Upper lobe of left lung (tissue), 6 donors: Measurements from ENCODE around the gene RAN. TPM values are rescaled to one million over a fixed set of nuclear protein-coding genes. Genes with fewer than 3 reads are reported as not detected.
"Not testable (repeated sequence)": the region's sequence is repeated elsewhere in the genome, so short reads cannot be mapped to it uniquely, and the experiment has no call there.

Experiments used
- ATAC-seq, 2 donors: fragments of 200-7000 bp; cut with Tn5 transposase; one replicate each; pipeline ENCODE4 v1.9.1; 2022; ENCODE audit warnings: mild to moderate bottlenecking in 2 of 2, moderate library complexity in 2 of 2; ENCODE audit not compliant: low FRiP score in 2 of 2
- DNase-seq, 2 donors: peaks; one replicate each; pipeline ENCODE4 v3.0.0-alpha.2; 2019 to 2020
- H3K27ac ChIP-seq, 4 donors: fragments of 200-600 bp; sonication (generic); one replicate each; pipeline ENCODE4 v1.5.1; 2016 to 2019
- H3K27me3 ChIP-seq, 4 donors: fragments of 200-600 bp; sonication (generic); one replicate each; pipeline ENCODE4 v1.5.1; 2017 to 2019
- H3K36me3 ChIP-seq, 4 donors: fragments of 200-600 bp; sonication (generic); one replicate each; pipeline ENCODE4 v1.5.1; 2016 to 2019
- H3K4me1 ChIP-seq, 4 donors: fragments of 200-600 bp; sonication (generic); one replicate each; pipeline ENCODE4 v1.5.1; 2018 to 2019
- H3K4me3 ChIP-seq, 4 donors: fragments of 200-600 bp; sonication (generic); one replicate each; pipeline ENCODE4 v1.5.1; 2017 to 2019; ENCODE audit warnings: mild to moderate bottlenecking in 2 of 4, moderate library complexity in 1 of 4
- H3K9me3 ChIP-seq, 4 donors: fragments of 200-600 bp; sonication (generic); one replicate each; pipeline ENCODE4 v1.5.1; 2018 to 2019
- CTCF ChIP-seq, 6 experiments: fragments of 450-650 bp in 4 of 6; fragments of 200-600 bp in 2 of 6; sonication (generic) in 2 of 6; IDR thresholded peaks; one replicate each; pipeline ENCODE4 v1.5.1; 2016 to 2019; ENCODE audit warnings: antibody characterized with exemption in 6 of 6
- EP300 ChIP-seq, 4 donors: sonication (generic); formaldehyde crosslinking; IDR thresholded peaks; one replicate each; pipeline ENCODE4 v1.5.1; 2017; ENCODE audit warnings: antibody characterized with exemption in 4 of 4, control low read depth in 2 of 4
- POLR2A ChIP-seq, 4 donors: fragments of 450-650 bp; IDR thresholded peaks; one replicate each; pipeline ENCODE4 v1.5.1; 2016 to 2017; ENCODE audit warnings: antibody characterized with exemption in 4 of 4, mild to moderate bottlenecking in 2 of 4
- POLR2AphosphoS5 ChIP-seq, 2 donors: sonication (generic); formaldehyde crosslinking; IDR thresholded peaks; one replicate each; pipeline ENCODE4 v1.5.1; 2017; ENCODE audit warnings: antibody characterized with exemption in 2 of 2
- WGBS, 2 donors: methylation state at CpG; one replicate each; pipeline ENCODE4 v1.1.5; 2017 to 2018; 5-methylcytosine and 5-hydroxymethylcytosine counted together
- total RNA-seq, 6 donors: library from RNA; depleted of rRNA in 4 of 6; stranded (reverse); fragments of >200 nt in 4 of 6; gene quantifications; one replicate each; pipeline versions ENCODE4 v1.1.0 to v1.2.1, GENCODE V29; 2016 to 2021
- donor health status: DM: no; HTN: no; CAD: no; lungs with moderate emphysema.
- donor health status: DM: no; HTN: yes; CAD: no; lungs with severe emphysema.

Gene RAN
- total RNA-seq, 6 donors from 2014 or later, result 75.4 to 406 (median 188) TPM

GRCh38 chr12:130859161-130859560 lies 12.7 kb upstream of the RAN start:
- Histone ChIP-seq H3K27me3 (no peaks in the 10 kb centered on the region), H3K4me3 (no peak overlapping the region), H3K9me3 (peaks cover 0 to 5% (median 0%) of the 10 kb centered on the region in 4 donors), H3K4me1 (no peaks in the 10 kb centered on the region), H3K27ac (no peak overlapping the region), H3K36me3 (no peaks in the 10 kb centered on the region)
- 93 to 94% methylated on average over 6 of the region's 6 CpGs for WGBS, 2 donors
- TF ChIP-seq POLR2A (IDR thresholded peaks at IDR 0.05) (no peak), CTCF (IDR thresholded peaks at IDR 0.05) (no peak), EP300 (IDR thresholded peaks at IDR 0.05) (no peak), POLR2AphosphoS5 (IDR thresholded peaks at IDR 0.05) (no peak)
- ATAC-seq (no peak), DNase-seq (no peak)

GRCh38 chr12:130860311-130860710 lies 11.6 kb upstream of the RAN start:
- H3K9me3 ChIP-seq, result peaks cover 0 to 5% (median 0%) of the 10 kb centered on the region in 4 donors
- TF ChIP-seq EP300 (IDR thresholded peaks at IDR 0.05) (no peak), POLR2AphosphoS5 (IDR thresholded peaks at IDR 0.05) (no peak), CTCF (IDR thresholded peaks at IDR 0.05) (no peak), POLR2A (IDR thresholded peaks at IDR 0.05) (no peak)
- no peak overlapping the region for H3K27ac ChIP-seq
- H3K27me3 ChIP-seq, result no peaks in the 10 kb centered on the region
- DNase-seq (peak in 1 of 2 donors; percentile 17), ATAC-seq (no peak)
- no peak overlapping the region for H3K4me3 ChIP-seq
- 84 to 95% methylated on average over 9 of the region's 9 CpGs for WGBS, 2 donors
- no peaks in the 10 kb centered on the region for H3K36me3 ChIP-seq
- no peaks in the 10 kb centered on the region for H3K4me1 ChIP-seq

GRCh38 chr12:130862161-130862560 lies 9.7 kb upstream of the RAN start:
- DNase-seq (no peak), ATAC-seq (no peak)
- 86 to 93% methylated on average over 4 of the region's 4 CpGs for WGBS, 2 donors
- Histone ChIP-seq H3K9me3 (peaks cover 0 to 5% (median 0%) of the 10 kb centered on the region in 4 donors), H3K27me3 (no peaks in the 10 kb centered on the region), H3K27ac (no peak overlapping the region), H3K36me3 (no peaks in the 10 kb centered on the region), H3K4me1 (no peaks in the 10 kb centered on the region), H3K4me3 (no peak overlapping the region)
- TF ChIP-seq POLR2AphosphoS5 (IDR thresholded peaks at IDR 0.05), result no peak
- no peak for TF ChIP-seq POLR2A (IDR thresholded peaks at IDR 0.05)
- no peak for TF ChIP-seq EP300 (IDR thresholded peaks at IDR 0.05)
- TF ChIP-seq CTCF (IDR thresholded peaks at IDR 0.05), result no peak

- WGBS, 2 donors, result 91 to 98% methylated on average over 8 of the region's 8 CpGs
- not testable (repeated sequence) for H3K27me3 ChIP-seq, H3K36me3 ChIP-seq, H3K4me1 ChIP-seq, DNase-seq, H3K27ac ChIP-seq, ATAC-seq, H3K9me3 ChIP-seq, H3K4me3 ChIP-seq
These were observed 9.1 kb upstream of the RAN start for GRCh38 chr12:130862771-130863170.

- 65 to 75% methylated on average over 5 of the region's 5 CpGs for WGBS, 2 donors
- Histone ChIP-seq H3K27me3 (no peaks in the 10 kb centered on the region), H3K9me3 (peaks cover 0 to 5% (median 0%) of the 10 kb centered on the region in 4 donors), H3K4me1 (no peaks in the 10 kb centered on the region), H3K36me3 (no peaks in the 10 kb centered on the region), H3K27ac (no peak overlapping the region), H3K4me3 (no peak overlapping the region)
- TF ChIP-seq EP300 (IDR thresholded peaks at IDR 0.05) (no peak), CTCF (IDR thresholded peaks at IDR 0.05) (no peak), POLR2AphosphoS5 (IDR thresholded peaks at IDR 0.05) (no peak), POLR2A (IDR thresholded peaks at IDR 0.05) (no peak)
- DNase-seq, result peak in 1 of 2 donors; percentile 48
- ATAC-seq, result no peak
These were observed 8.6 kb upstream of the RAN start for GRCh38 chr12:130863298-130863697.
